GM19043 (cell line): Measurements from ENCODE around the gene RHBDD3.
"Not testable (repeated sequence)": the region's sequence is repeated elsewhere in the genome, so short reads cannot be mapped to it uniquely, and the experiment has no call there.

Source experiments
- ATAC-seq: cut with Tn5 transposase; IDR thresholded peaks from one replicate; pipeline ENCODE4 v1.9.1; 2021; ENCODE audit warnings: low read depth; ENCODE audit not compliant: unreplicated experiment

The RHBDD3 gene

DNA sequence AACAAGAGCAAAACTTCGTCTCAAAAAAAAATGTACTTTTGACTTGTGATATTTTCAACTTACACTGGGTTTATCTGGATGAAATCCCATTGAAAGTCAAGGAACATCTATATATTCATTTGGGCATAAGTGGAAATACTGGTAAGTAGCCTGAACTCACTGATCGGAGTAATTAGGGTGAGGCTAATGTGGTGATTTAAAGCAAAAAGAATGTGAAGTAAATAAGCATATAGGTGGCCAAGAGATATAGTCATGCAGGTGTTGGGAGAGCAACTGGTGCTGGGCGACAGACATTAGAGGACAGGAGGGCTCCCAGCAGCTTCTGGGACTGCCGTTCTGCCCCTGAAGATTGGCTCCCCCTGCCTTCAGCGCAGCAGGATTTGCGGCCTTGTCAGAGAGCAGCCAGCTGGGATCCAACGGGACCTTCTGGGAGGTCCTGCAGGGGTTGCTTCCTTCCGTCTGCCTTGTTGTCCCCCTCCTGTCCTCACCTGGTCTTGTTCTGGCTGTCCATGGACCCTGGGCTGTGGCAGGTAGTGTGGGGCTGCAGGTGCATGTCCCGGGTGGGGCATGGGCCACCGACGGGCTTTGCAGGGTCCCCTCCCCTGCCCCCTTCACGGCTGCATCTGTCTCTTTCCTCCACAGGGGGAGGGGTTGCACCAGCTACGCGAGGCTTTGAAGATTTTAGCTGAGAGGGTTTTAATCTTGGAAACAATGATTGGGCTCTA lies 14.1 kb downstream of the RHBDD3 start:
- ATAC-seq, result no peak

GRCh38 chr22:29251981-29252911 lies 15.5 kb downstream of the RHBDD3 start:
- no peak for ATAC-seq

DNA sequence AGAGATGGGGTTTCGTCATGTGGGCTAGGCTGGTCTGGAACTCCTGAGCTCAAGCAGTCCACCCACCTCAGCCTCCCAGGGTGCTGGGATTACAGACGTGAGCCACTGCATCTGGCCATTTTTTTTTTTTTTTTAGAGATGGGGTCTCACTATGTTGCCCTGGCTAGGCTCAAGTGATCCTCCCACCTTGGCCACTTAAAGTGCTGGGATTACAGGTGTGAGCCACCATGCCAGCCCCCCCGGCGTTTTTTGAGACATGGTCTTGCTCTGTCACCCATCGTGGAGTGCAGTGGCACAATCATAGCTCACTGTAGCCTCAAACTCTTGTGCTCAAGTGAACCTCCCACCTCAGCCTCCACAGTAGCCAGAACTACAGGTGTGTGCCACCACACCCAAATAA lies 16.5 kb downstream of the RHBDD3 start:
- no peak for ATAC-seq

DNA sequence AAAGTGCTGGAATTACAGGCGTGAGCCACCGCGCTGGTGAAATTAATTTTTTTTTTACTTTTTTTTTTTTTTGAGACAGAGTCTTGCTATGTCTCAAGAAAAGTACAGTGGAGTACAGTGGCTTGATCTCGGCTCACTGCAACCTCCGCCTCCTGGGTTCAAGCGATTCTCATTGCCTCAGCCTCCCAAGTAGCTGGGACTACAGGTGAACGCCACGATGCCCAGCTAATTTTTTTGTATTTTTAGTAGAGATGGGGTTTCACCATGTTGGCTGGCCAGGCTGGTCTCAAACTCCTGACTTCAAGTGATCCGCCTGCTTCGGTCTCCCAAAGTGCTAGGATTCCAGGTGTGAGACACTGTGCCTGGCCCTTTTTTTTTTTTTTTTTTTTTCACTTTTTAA lies 19.9 kb downstream of the RHBDD3 start:
- not testable (repeated sequence) for ATAC-seq

DNA sequence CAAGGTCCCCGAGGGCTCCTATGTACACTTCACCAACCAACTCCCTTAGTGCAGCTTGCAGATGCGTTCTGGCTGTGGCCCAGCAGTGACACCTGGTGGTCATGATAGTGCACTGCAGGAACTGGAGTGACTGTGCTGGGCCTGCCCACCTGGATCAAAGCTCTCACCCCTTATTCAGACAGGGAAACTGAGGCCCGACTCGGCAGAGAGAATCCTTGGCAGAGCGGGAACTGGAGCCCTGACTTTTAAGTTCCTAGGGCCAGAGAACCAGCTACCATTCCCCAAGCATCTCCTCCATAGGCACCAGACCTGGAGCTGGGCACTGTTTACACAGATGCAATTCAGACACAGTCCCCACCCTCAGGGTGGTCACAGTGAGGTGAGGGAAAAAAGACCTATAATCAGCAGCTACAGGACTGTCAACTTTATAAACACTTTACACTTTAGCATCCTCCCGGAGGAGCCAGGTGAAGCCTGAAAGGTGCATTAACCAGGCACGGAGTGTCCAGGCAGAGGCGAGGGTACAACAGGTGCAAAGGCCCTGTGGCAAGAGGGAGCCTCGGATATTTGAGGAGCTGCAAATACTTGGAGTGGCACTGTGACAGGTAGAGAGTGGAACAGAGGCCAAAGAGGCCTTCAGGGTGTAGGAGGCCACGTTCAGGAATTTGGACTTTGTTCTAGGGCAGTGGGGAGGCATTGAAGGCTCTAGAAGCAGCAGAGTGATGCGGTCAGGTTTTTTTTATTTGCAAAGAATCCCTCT lies 22.0 kb downstream of the RHBDD3 start:
- ATAC-seq, result no peak

GRCh38 chr22:29244785-29245625 lies 22.8 kb downstream of the RHBDD3 start:
- no peak for ATAC-seq

DNA sequence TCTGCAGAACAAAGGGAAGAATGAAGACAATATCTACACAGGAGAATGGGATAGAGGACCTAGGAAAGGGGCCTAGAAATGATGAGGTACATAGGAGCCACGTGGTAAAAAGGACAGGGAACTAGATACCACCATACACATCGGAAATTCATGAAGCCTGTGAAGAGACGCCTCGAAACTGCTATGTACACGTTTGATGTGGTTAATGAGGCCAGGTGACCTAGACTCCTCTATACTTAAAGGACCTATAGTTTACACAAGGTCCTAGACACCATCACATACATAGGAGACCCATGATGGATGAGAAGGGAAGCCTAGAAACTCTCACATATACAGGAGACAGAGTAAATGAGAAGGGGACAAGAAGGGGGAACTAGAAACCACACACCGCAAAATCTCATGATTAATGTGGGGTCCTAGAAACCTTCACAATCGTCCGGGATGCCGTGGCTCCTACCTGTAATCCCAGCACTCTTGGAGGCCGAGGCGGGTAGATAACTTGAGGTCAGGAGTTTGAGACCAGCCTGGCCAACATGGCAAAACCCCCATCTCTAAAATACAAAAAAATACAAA lies 23.8 kb downstream of the RHBDD3 start:
- no peak for ATAC-seq

DNA sequence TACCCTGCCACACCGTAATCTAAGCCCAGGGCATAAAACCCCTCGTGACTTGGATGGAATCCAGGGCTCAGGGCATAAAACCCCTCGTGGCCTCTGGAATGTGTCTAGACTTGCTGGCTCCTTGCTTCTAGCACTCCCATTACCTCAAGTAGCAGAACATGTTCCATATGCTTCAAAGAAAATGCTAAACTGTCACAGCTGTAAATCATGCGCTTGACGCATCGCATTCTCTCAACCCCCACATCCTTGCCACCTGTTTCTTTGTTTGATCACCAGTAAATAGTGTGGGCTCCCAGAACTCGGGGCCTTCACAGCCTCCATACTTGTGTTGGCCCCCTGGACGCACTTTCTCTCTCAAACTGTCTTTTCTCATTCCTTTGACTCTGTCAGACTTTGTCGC lies 27.3 kb downstream of the RHBDD3 start:
- ATAC-seq, result not testable (repeated sequence)

DNA sequence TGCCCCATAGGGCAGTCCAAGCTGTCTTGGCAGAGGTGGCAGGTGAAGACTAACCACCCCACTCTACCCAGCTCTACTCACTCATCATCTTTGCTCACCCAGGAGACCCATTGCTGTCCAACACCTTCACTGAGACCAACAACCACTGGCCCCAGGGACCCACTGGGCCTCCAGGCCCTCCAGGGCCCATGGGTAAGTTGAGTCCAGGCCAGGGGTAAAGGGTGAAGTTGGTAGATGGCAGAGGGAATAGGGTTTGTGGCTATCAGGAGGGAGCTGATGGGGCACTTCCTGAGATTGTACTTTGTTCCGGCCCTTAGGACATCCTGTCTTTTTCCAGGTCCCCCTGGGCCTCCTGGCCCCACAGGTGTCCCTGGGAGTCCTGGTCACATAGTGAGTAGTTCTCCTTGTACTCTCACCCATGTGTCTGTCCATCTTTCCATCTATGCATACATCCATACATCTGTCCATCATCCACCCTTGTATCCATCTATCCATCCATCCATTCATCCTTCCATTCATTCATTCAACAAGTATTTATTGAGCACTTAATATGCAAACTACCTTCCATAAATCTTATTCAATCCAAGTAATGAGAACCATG lies 34.4 kb downstream of the RHBDD3 start:
- no peak for ATAC-seq

GRCh38 chr22:29231971-29232959 lies 35.5 kb downstream of the RHBDD3 start:
- no peak for ATAC-seq

DNA sequence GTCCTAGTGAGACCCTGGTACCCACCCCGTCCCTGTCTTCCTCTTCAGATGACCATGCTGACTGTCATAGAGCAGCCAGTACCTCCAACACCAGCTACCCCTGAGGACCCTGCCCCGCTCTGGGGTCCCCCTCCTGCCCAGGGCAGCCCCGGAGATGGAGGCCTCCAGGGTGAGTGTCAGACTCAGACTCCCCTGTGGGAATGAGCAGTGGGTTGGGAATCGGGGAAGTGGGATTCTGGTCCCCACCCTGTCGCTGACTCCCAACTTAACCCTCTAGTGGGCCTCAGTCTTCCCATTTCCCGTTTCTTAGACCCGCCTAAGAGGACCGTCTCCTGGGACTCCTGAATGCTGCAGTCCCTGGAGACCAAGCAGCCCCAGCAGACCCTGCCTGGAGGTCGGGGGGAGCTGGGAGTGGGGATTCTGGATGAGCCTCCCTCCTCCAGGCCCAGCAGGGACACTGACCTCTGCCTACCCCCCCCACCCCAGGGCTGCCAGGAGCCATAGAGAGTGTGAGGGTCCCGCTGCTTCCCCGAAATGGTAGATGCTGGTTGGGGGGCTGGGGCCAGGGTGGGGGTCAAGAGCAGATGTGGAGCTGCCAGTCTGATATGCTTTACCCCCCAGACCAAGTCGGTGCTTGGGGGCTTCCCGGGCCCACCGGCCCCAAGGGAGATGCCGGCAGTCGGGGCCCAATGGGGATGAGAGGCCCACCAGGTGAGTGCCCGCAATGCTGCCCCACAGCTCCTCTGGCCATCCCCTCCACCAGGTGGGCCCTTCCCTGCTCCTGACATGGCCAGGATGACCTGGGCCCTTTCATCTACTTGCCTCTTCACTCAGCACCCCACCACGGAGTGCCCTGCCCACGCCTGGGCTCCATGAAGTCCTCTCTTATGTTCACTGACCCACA lies 36.6 kb downstream of the RHBDD3 start:
- no peak for ATAC-seq

GRCh38 chr22:29226351-29226981 lies 41.3 kb downstream of the RHBDD3 start:
- ATAC-seq, result no peak

DNA sequence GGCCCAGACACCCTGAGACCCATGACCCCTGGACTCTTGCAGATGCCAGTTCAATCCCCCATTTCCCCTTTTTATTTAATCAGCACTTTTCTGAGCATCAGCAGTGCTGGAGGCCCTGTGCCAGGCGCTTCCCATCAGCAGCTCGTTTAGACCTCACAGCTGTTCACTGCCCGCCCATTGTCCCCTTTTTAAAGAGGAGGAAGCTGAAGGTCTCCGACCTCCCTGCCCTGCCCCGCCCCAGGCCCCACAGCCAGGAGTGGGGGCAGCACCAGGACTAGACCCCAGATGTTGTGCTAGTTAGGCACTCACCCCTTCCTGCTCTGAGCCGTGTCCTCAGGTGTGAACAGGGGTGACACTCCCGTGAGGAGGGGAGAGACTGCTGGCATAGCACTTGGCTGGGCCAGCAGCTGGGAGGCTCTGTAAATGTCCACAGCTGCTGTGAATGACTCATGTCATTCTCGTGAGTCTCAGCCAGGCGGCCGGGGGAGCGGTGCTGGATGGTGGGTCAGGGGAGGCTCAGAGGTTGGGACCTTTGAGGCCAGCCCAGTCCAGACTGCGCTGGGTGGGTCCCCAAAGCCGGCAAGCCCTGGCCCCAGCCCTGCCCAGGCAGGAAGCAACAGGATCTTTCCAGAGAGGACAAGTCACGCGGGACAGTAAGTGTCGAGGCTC lies 42.2 kb downstream of the RHBDD3 start:
- ATAC-seq, result no peak

GRCh38 chr22:29224859-29225410 lies 42.8 kb downstream of the RHBDD3 start:
- ATAC-seq, result no peak

GRCh38 chr22:29224121-29224858 lies 43.5 kb downstream of the RHBDD3 start:
- no peak for ATAC-seq
